Naive B cell (primary cell): ENCODE results near the gene GABRP. TPM values are rescaled to one million over a fixed set of nuclear protein-coding genes. Genes with fewer than 3 reads are reported as not detected.
"Not testable (repeated sequence)": the region's sequence is repeated elsewhere in the genome, so short reads cannot be mapped to it uniquely, and the experiment has no call there.

ENCODE experiments used
- ATAC-seq, 2 donors: fragments of 150-1000 bp; cut with Tn5 transposase; 2 replicates each; pipeline ENCODE4 v1.10.0; 2021; ENCODE audit warnings: low read depth in 2 of 2, mild to moderate bottlenecking in 2 of 2, moderate library complexity in 2 of 2
- DNase-seq: peaks from one replicate; pipeline ENCODE4 v3.0.0; 2022
- H3K27ac Mint-ChIP-seq, 6 donors: one replicate each; pipeline ENCODE4 v1.8.0; 2020 to 2022; ENCODE audit warnings: mild to moderate bottlenecking in 6 of 6, mixed read lengths in 6 of 6, moderate library complexity in 5 of 6, inconsistent platforms in 2 of 6
- H3K27me3 Mint-ChIP-seq, 3 donors: one replicate each; pipeline ENCODE4 v1.8.0; 2021 to 2022; ENCODE audit warnings: mixed read lengths in 3 of 3, mild to moderate bottlenecking in 1 of 3
- H3K36me3 Mint-ChIP-seq, 2 donors: one replicate each; pipeline ENCODE4 v1.8.0; 2020 to 2022; ENCODE audit warnings: mixed read lengths in 2 of 2, inconsistent platforms in 1 of 2, mild to moderate bottlenecking in 1 of 2
- H3K4me1 Mint-ChIP-seq, 3 donors: one replicate each; pipeline ENCODE4 v1.8.0; 2020 to 2022; ENCODE audit warnings: mixed read lengths in 3 of 3, inconsistent platforms in 1 of 3, mild to moderate bottlenecking in 1 of 3, moderate library complexity in 1 of 3
- H3K4me3 Mint-ChIP-seq, 8 donors: one replicate each; pipeline ENCODE4 v1.8.0; 2020 to 2022; ENCODE audit warnings: mild to moderate bottlenecking in 8 of 8, mixed read lengths in 8 of 8, moderate library complexity in 8 of 8, inconsistent platforms in 2 of 8
- H3K9me3 Mint-ChIP-seq, 7 donors: one replicate each; pipeline ENCODE4 v1.8.0; 2020 to 2022; ENCODE audit warnings: mixed read lengths in 7 of 7, mild to moderate bottlenecking in 5 of 7, inconsistent platforms in 2 of 7, moderate library complexity in 1 of 7
- polyA plus RNA-seq, 6 donors: library from polyadenylated mRNA; unstranded; fragments of 300-500 nt; fragmentation: Illumina TruSeq; gene quantifications; one replicate each; pipeline ENCODE4 v1.2.3, GENCODE V29; 2021; ENCODE audit warnings: low read depth in 6 of 6

Gene GABRP
- polyA plus RNA-seq, 6 donors from 2014 or later = not detected

DNA sequence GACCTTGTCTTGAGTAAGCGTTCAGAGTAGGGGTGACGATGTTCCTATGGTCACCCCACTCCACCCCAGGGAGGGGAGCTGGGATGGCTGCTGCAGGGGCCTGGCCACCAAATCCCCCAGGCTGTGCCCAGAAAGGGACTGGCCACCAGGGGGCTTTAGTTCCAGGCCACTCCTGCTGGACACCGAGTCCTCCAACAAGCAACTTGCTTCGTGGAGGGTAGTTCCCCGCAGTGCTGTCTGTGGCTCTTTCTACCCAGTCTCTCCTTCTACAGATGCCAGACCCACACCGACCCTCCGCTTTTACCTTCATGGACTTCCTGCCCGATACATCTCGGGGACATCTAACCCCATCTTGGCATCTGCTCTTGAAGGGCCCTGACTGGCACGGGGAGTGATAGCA, 35.7 kb upstream of the GABRP start:
- H3K27me3 Mint-ChIP-seq = peaks cover 8 to 59% (median 49%) of the 10 kb centered on the region in 3 donors
- H3K9me3 Mint-ChIP-seq = peaks cover 0 to 3% (median 0%) of the 10 kb centered on the region in 7 donors
- DNase-seq (no peak), ATAC-seq (no peak)
- no peaks in the 10 kb centered on the region for H3K36me3 Mint-ChIP-seq
- no peak overlapping the region for H3K27ac Mint-ChIP-seq
- H3K4me3 Mint-ChIP-seq = peak overlapping the region in 1 of 8 donors; percentile 3
- H3K4me1 Mint-ChIP-seq = peaks cover 0 to 8% (median 3%) of the 10 kb centered on the region in 3 donors

- DNase-seq (no peak), ATAC-seq (no peak)
- Mint-ChIP-seq H3K4me3 (no peak overlapping the region), H3K4me1 (peaks cover 0 to 4% (median 3%) of the 10 kb centered on the region in 3 donors), H3K36me3 (no peaks in the 10 kb centered on the region), H3K27ac (no peak overlapping the region), H3K9me3 (peaks cover 0 to 2% (median 0%) of the 10 kb centered on the region in 7 donors), H3K27me3 (peaks cover 11 to 48% (median 40%) of the 10 kb centered on the region in 3 donors)
These were observed 34.5 kb upstream of the GABRP start for GRCh38 chr5:170748951-170749471.

GRCh38 chr5:170749911-170750431, 33.6 kb upstream of the GABRP start:
- no peak overlapping the region for H3K27ac Mint-ChIP-seq
- H3K27me3 Mint-ChIP-seq = peaks cover 7 to 42% (median 37%) of the 10 kb centered on the region in 3 donors
- ATAC-seq = no peak

GRCh38 chr5:170750791-170751190, 32.7 kb upstream of the GABRP start:
- H3K36me3 Mint-ChIP-seq = no peaks in the 10 kb centered on the region
- peaks cover 7 to 37% (median 36%) of the 10 kb centered on the region in 3 donors for H3K27me3 Mint-ChIP-seq
- H3K4me1 Mint-ChIP-seq = no peaks in the 10 kb centered on the region
- no peak for DNase-seq
- H3K27ac Mint-ChIP-seq = no peak overlapping the region
- peaks cover 0 to 4% (median 0%) of the 10 kb centered on the region in 7 donors for H3K9me3 Mint-ChIP-seq
- no peak overlapping the region for H3K4me3 Mint-ChIP-seq
- ATAC-seq = no peak

More at GRCh38 chr5:170749911-170750431, 33.6 kb upstream of the GABRP start:
- Mint-ChIP-seq H3K4me3 (no peak overlapping the region), H3K36me3 (no peaks in the 10 kb centered on the region), H3K4me1 (no peaks in the 10 kb centered on the region), H3K9me3 (peaks cover 0 to 4% (median 0%) of the 10 kb centered on the region in 7 donors)
- DNase-seq = no peak

GRCh38 chr5:170751631-170752030, 31.9 kb upstream of the GABRP start:
- Mint-ChIP-seq H3K9me3 (peaks cover 0 to 4% (median 0%) of the 10 kb centered on the region in 7 donors), H3K27ac (no peak overlapping the region), H3K4me3 (no peak overlapping the region), H3K36me3 (no peaks in the 10 kb centered on the region), H3K4me1 (no peaks in the 10 kb centered on the region), H3K27me3 (peaks cover 7 to 37% (median 32%) of the 10 kb centered on the region in 3 donors)
- no peak for ATAC-seq
- DNase-seq = no peak

GRCh38 chr5:170752257-170753215, 31.0 kb upstream of the GABRP start:
- no peak overlapping the region for H3K4me3 Mint-ChIP-seq
- H3K27ac Mint-ChIP-seq = no peak overlapping the region
- H3K9me3 Mint-ChIP-seq = peaks cover 0 to 4% (median 0%) of the 10 kb centered on the region in 7 donors
- H3K36me3 Mint-ChIP-seq = no peaks in the 10 kb centered on the region
- DNase-seq = no peak
- peaks cover 14 to 37% (median 23%) of the 10 kb centered on the region in 3 donors for H3K27me3 Mint-ChIP-seq
- no peak for ATAC-seq
- no peaks in the 10 kb centered on the region for H3K4me1 Mint-ChIP-seq

- H3K27me3 Mint-ChIP-seq = peaks cover 14 to 30% (median 21%) of the 10 kb centered on the region in 3 donors
- no peaks in the 10 kb centered on the region for H3K36me3 Mint-ChIP-seq
- H3K4me1 Mint-ChIP-seq = no peaks in the 10 kb centered on the region
- H3K9me3 Mint-ChIP-seq = peaks cover 0 to 4% (median 0%) of the 10 kb centered on the region in 7 donors
- ATAC-seq = no peak
- H3K4me3 Mint-ChIP-seq = no peak overlapping the region
- DNase-seq = no peak
- H3K27ac Mint-ChIP-seq = no peak overlapping the region
These were observed 30.2 kb upstream of the GABRP start for GRCh38 chr5:170753311-170753710.

DNA sequence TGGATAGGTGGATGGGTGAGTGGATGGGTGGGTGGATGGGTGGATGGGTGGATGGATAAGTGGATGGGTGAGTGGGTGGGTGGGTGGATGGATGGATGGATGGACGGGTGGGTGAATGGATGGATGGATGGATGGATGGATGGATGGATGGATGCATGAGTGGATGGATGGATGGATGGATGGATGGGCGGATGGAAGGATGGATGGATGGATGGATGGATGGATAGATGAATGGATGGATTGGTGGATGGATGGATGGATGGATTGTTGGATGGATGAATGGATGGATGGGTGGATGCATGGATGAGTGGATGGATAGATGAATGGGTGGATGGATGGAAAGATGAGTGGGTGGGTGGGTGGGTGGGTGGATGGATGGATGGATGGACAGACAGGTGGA, 29.0 kb upstream of the GABRP start:
- not testable (repeated sequence) for ATAC-seq, H3K27ac Mint-ChIP-seq, H3K36me3 Mint-ChIP-seq, H3K9me3 Mint-ChIP-seq, H3K4me3 Mint-ChIP-seq, DNase-seq, H3K4me1 Mint-ChIP-seq
- H3K27me3 Mint-ChIP-seq = peaks cover 19 to 28% (median 20%) of the 10 kb centered on the region in 3 donors

DNA sequence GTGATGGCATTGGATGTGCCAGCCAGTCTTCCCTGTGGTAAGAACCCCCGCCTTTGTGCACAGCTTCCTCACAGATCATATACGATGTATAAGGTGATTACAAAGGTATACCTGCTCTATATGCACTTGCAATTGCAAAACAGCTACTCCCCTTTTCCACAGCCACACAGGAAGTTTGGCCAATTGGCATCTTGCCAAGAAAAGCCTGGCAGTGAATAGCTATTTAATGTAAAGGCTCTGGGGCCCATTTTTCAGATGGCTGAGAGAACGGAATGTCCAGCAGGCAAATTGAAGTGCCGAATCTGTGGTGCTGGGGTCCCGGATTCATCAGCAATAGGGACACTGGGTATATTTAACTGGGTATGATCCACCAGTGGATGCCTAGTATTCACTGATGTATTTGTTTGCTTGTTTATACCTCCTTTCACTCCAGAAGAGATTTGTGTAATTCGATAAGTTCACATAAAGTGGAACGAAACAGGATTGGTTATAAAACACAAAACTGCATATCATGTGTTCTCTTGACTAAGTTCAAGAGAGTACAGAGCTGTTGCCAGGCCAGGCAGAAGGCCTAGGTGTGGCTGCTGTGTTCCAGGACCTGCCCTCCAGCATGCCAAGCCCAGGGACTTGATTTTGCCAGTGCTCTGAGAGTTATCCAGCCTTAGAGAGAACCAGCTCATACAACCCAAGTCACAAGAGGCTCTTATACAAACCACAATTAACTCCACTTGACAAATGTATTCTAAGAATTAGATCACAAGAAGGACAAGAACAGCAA, 27.7 kb upstream of the GABRP start:
- Mint-ChIP-seq H3K4me3 (no peak overlapping the region), H3K36me3 (no peaks in the 10 kb centered on the region), H3K9me3 (peaks cover 0 to 4% (median 0%) of the 10 kb centered on the region in 7 donors), H3K27ac (no peak overlapping the region), H3K27me3 (peaks cover 11 to 23% (median 22%) of the 10 kb centered on the region in 3 donors), H3K4me1 (no peaks in the 10 kb centered on the region)
- ATAC-seq (no peak), DNase-seq (no peak)

- Mint-ChIP-seq H3K36me3 (no peaks in the 10 kb centered on the region), H3K27ac (no peak overlapping the region), H3K4me3 (no peak overlapping the region), H3K27me3 (peaks cover 15 to 26% (median 24%) of the 10 kb centered on the region in 3 donors), H3K9me3 (peaks cover 0 to 4% (median 0%) of the 10 kb centered on the region in 7 donors), H3K4me1 (no peaks in the 10 kb centered on the region)
- no peak for ATAC-seq
- DNase-seq = no peak
These were observed 26.8 kb upstream of the GABRP start for GRCh38 chr5:170756691-170757090.

GRCh38 chr5:170757182-170757601, 26.3 kb upstream of the GABRP start:
- no peak overlapping the region for H3K27ac Mint-ChIP-seq
- ATAC-seq (no peak), DNase-seq (no peak)
- no peaks in the 10 kb centered on the region for H3K4me1 Mint-ChIP-seq
- H3K36me3 Mint-ChIP-seq = no peaks in the 10 kb centered on the region
- peaks cover 15 to 26% (median 24%) of the 10 kb centered on the region in 3 donors for H3K27me3 Mint-ChIP-seq
- no peak overlapping the region for H3K4me3 Mint-ChIP-seq
- peaks cover 0 to 4% (median 0%) of the 10 kb centered on the region in 7 donors for H3K9me3 Mint-ChIP-seq

GRCh38 chr5:170757669-170758068, 25.9 kb upstream of the GABRP start:
- Mint-ChIP-seq H3K4me1 (no peaks in the 10 kb centered on the region), H3K4me3 (no peak overlapping the region), H3K9me3 (peaks cover 0 to 4% (median 0%) of the 10 kb centered on the region in 7 donors), H3K36me3 (no peaks in the 10 kb centered on the region), H3K27ac (no peak overlapping the region), H3K27me3 (peaks cover 15 to 22% (median 21%) of the 10 kb centered on the region in 3 donors)
- ATAC-seq (no peak), DNase-seq (no peak)

- no peak for DNase-seq
- ATAC-seq = no peak
- no peak overlapping the region for H3K27ac Mint-ChIP-seq
- peaks cover 15 to 19% (median 18%) of the 10 kb centered on the region in 3 donors for H3K27me3 Mint-ChIP-seq
- H3K4me1 Mint-ChIP-seq = no peaks in the 10 kb centered on the region
- H3K9me3 Mint-ChIP-seq = peaks cover 0 to 4% (median 0%) of the 10 kb centered on the region in 7 donors
- H3K36me3 Mint-ChIP-seq = no peaks in the 10 kb centered on the region
- H3K4me3 Mint-ChIP-seq = no peak overlapping the region
These were observed 25.0 kb upstream of the GABRP start for GRCh38 chr5:170758481-170758880.
